LNCAP (cell line): ENCODE data around the gene UNC13A.

ENCODE experiments used
- CTCF ChIP-seq: fragments of 450-650 bp; IDR thresholded peaks from 2 replicates; pipeline ENCODE4 v1.5.1; 2017; ENCODE audit warnings: mild to moderate bottlenecking

The UNC13A gene

DNA sequence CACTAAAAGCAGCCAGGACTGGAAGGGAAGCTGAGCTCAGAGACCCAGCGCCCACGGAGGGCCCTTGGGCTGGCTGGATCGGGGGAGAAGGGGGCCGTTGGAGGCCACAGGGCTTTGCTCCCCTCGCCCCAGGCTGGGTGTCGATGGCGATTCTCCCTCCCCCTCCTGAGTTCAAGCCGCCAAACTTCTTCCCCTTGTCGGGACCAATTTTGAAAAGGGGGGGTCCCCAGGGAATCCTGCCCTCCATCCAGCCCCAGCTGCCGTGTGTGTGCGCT is 71.5 kb downstream of the UNC13A start:
- no peak for TF ChIP-seq CTCF

- no peak for TF ChIP-seq CTCF
These were observed 72.1 kb downstream of the UNC13A start for GRCh38 chr19:17615889-17616685.

- TF ChIP-seq CTCF, result no peak
These were observed 73.7 kb downstream of the UNC13A start for GRCh38 chr19:17614476-17614875.

- TF ChIP-seq CTCF, result no peak
These were observed 76.5 kb downstream of the UNC13A start for GRCh38 chr19:17611462-17612244.

DNA sequence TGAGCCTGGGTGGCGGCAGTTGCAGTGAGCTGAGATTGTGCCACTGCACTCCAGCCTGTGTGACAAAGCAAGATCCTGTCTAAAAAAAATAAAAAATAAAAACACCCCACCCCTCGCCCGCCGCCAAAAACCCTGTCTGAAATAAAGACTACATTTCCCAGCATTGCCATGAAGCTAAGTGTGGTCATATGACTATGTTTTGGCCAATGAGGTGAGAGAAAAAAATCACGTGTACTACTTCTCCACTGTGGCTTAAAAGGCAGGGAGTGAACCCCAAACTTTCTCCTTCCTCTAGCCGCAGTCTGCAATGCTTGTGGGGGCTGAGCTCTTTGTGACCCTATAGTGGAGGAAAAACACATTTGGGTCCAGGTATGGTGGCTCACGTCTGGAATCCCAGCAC is 77.8 kb downstream of the UNC13A start:
- TF ChIP-seq CTCF, result no peak

DNA sequence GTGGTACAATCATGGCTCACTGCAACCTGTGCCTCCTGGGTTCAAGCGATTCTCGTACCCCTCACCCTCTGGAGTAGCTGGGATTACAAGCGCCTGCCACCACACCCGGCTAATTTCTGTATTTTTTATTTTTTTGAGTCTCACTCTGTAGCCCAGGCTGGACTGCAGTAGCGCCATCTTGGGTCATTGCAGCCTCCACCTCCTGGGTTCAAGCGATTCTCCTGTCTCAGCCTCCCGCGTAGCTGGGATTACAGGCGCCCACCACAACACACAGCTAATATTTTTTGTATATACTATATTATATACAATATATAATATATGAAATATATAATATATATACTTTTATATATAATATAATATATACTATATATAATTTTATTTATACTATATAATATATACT is 80.2 kb downstream of the UNC13A start:
- TF ChIP-seq CTCF, result no peak

DNA sequence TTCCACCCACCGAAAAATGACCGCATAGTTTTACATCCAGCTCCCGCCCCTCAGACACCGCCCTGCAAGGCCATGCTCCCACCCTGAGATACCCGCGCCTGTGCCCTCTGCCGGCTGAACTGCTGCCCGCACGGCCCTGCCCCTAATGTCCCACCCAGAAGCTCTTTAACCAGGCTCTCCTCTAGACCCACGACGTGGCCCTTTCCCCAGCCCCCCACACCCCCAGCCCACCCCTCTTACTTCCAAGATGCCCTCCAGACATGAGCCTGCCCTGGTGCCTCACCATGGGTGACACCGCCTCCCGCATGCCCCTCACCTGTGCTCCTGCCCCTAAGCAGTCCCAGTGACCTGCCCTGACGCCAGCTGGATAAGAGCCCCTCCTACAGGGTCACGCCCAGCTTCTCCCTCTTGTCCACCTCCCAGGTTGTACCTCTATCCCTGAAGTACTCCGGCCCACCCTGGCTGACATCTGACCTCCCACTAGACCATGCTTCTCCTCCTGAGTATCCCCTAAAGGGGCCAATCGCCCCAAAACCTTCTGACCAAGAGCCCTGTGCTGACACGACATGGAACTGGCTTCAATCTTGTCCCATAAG is 81.5 kb downstream of the UNC13A start:
- no peak for TF ChIP-seq CTCF
